SK-N-SH (cell line): ENCODE results near the gene FSD1. TPM values are rescaled to one million over a fixed set of nuclear protein-coding genes. Genes with fewer than 3 reads are reported as not detected.

Experiments used
- CTCF ChIA-PET: fragments of 300-600, 350-600 bp; formaldehyde crosslinking; extraction: SDS; loops from one replicate; lab custom pipeline; 2021; lab: Yijun Ruan, JAX
- POLR2A ChIA-PET: fragments of 350-600 bp; sonication (Branson Sonifier 250); formaldehyde crosslinking; extraction: SDS; loops from one replicate; lab custom pipeline; 2020; ENCODE audit warnings: antibody characterized with exemption, inconsistent platforms; lab: Yijun Ruan, JAX
- DNase-seq: peaks from one replicate; pipeline ENCODE4 v3.0.0; 2012
- H2AFZ ChIP-seq: fragments of 200-600 bp; sonication (generic); 2 replicates; pipeline ENCODE4 v1.8.1; 2016; ENCODE audit warnings: antibody characterized with exemption, mild to moderate bottlenecking, low read depth
- H3F3A ChIP-seq: fragments of 200-600 bp; sonication (generic); replicated peaks from 2 replicates; pipeline ENCODE3; 2016; ENCODE audit warnings: antibody characterized with exemption, mild to moderate bottlenecking; ENCODE audit not compliant: insufficient read depth
- H3K27ac ChIP-seq, 2 experiments: fragments of 200-500 bp in 1 of 2; fragments of 200-600 bp in 1 of 2; sonication (Bioruptor generic) in 1 of 2; sonication (generic), shearing (Covaris generic) in 1 of 2; 2 replicates each; pipeline versions ENCODE4 v1.5.1 to v1.6.1; 2014 to 2016; ENCODE audit warnings: low read depth in 2 of 2, inconsistent platforms in 1 of 2, low read length in 1 of 2, mild to moderate bottlenecking in 1 of 2, mixed read lengths in 1 of 2
- H3K27me3 ChIP-seq: fragments of 200-600 bp; sonication (generic), shearing (Covaris generic); 2 replicates; pipeline ENCODE4 v1.6.1; 2016; ENCODE audit warnings: mixed run types; ENCODE audit not compliant: insufficient read depth
- H3K36me3 ChIP-seq, 2 experiments: fragments of 200-500 bp in 1 of 2; fragments of 200-600 bp in 1 of 2; sonication (Bioruptor generic) in 1 of 2; sonication (generic) in 1 of 2; replicated peaks in 1 of 2; 2 replicates each; pipeline versions ENCODE3 to v1.5.1; 2014 to 2016; ENCODE audit warnings: low read length in 1 of 2, mild to moderate bottlenecking in 1 of 2; ENCODE audit not compliant: insufficient read depth in 2 of 2, control insufficient read depth in 1 of 2
- H3K4me1 ChIP-seq, 2 experiments: fragments of 200-500 bp in 1 of 2; fragments of 200-600 bp in 1 of 2; sonication (Bioruptor generic) in 1 of 2; sonication (generic), shearing (Covaris generic) in 1 of 2; 2 replicates each; pipeline versions ENCODE4 v1.5.1 to v1.6.1; 2014 to 2016; ENCODE audit warnings: low read depth in 1 of 2, low read length in 1 of 2, mixed run types in 1 of 2; ENCODE audit not compliant: insufficient read depth in 2 of 2, control insufficient read depth in 1 of 2
- H3K4me2 ChIP-seq: fragments of 200-600 bp; sonication (generic), shearing (Covaris generic); 2 replicates; pipeline ENCODE4 v1.6.1; 2017; ENCODE audit warnings: mixed run types
- H3K4me3 ChIP-seq, 2 experiments: fragments of 200-500 bp in 1 of 2; fragments of 200-600 bp in 1 of 2; sonication (Bioruptor generic) in 1 of 2; sonication (generic), shearing (Covaris generic) in 1 of 2; 2 replicates each; pipeline versions ENCODE4 v1.5.1 to v1.8.1; 2014 to 2016; ENCODE audit warnings: low read depth in 2 of 2, inconsistent platforms in 1 of 2, low read length in 1 of 2, mild to moderate bottlenecking in 1 of 2, mixed read lengths in 1 of 2, moderate library complexity in 1 of 2
- H3K79me2 ChIP-seq: fragments of 200-600 bp; sonication (generic); 2 replicates; pipeline ENCODE4 v1.8.1; 2017; ENCODE audit warnings: mild to moderate bottlenecking; ENCODE audit not compliant: insufficient read depth
- H3K9ac ChIP-seq: fragments of 200-600 bp; sonication (generic); 2 replicates; pipeline ENCODE4 v1.6.1; 2017; ENCODE audit warnings: mixed run types
- H3K9me2 ChIP-seq: fragments of 200-600 bp; sonication (generic); 2 replicates; pipeline ENCODE4 v1.6.1; 2017; ENCODE audit warnings: mixed run types
- H3K9me3 ChIP-seq: fragments of 200-600 bp; sonication (generic); 2 replicates; pipeline ENCODE4 v1.6.1; 2017; ENCODE audit warnings: mixed run types, mild to moderate bottlenecking, moderate library complexity
- H4K20me1 ChIP-seq: fragments of 200-600 bp; sonication (generic); 2 replicates; pipeline ENCODE4 v1.6.1; 2017; ENCODE audit warnings: mild to moderate bottlenecking, mixed run types; ENCODE audit not compliant: insufficient read depth
- CTCF ChIP-seq: fragments of 200-600 bp; sonication (generic); IDR thresholded peaks from 2 replicates; pipeline ENCODE4 v1.6.1; 2017; ENCODE audit warnings: antibody characterized with exemption, mild to moderate bottlenecking, moderate library complexity
- ELF1 ChIP-seq: IDR thresholded peaks from 2 replicates; pipeline ENCODE4 v1.4.0; 2012
- EP300 ChIP-seq, 2 experiments: IDR thresholded peaks; 2 replicates each; pipeline versions ENCODE4 v1.4.0 to v1.6.1; 2012; ENCODE audit warnings: borderline replicate concordance in 1 of 2, low read depth in 1 of 2, low read length in 1 of 2
- EZH2phosphoT487 ChIP-seq: fragments of 200-600 bp; sonication (generic); IDR thresholded peaks from 2 replicates; pipeline ENCODE4 v1.6.1; 2017; ENCODE audit warnings: low read depth, mixed run types, mild to moderate bottlenecking, antibody characterized with exemption, moderate library complexity, borderline replicate concordance
- FOXJ3 ChIP-seq: sonication (generic); formaldehyde crosslinking; IDR thresholded peaks from 2 replicates; pipeline ENCODE4 v1.5.1; 2020; ENCODE audit warnings: mild to moderate bottlenecking, missing genetic modification reagents
- MAX ChIP-seq: IDR thresholded peaks from 2 replicates; pipeline ENCODE4 v1.4.0; 2012; ENCODE audit warnings: low read depth
- MEF2A ChIP-seq: IDR thresholded peaks from 2 replicates; pipeline ENCODE4 v1.4.0; 2012; ENCODE audit warnings: low read depth, borderline replicate concordance
- MXI1 ChIP-seq: IDR thresholded peaks from 2 replicates; pipeline ENCODE4 v1.6.1; 2012; ENCODE audit warnings: mild to moderate bottlenecking, low read depth, low read length, improper control_type of control experiment
- NRF1 ChIP-seq: IDR thresholded peaks from 2 replicates; pipeline ENCODE4 v1.6.1; 2012; ENCODE audit warnings: low read depth, mild to moderate bottlenecking, low read length
- PBX3 ChIP-seq: IDR thresholded peaks from 2 replicates; pipeline ENCODE4; 2012
- RCOR1 ChIP-seq: fragments of 150-350 bp; IDR thresholded peaks from 2 replicates; pipeline ENCODE4 v1.6.1; 2017; ENCODE audit warnings: antibody characterized with exemption, low read length
- RFX5 ChIP-seq: IDR thresholded peaks from 2 replicates; pipeline ENCODE4 v1.6.1; 2012; ENCODE audit warnings: mild to moderate bottlenecking, improper control_type of control experiment, low read length
- RXRA ChIP-seq: IDR thresholded peaks from 2 replicates; pipeline ENCODE4 v1.4.0; 2012; ENCODE audit warnings: low read depth, mild to moderate bottlenecking, borderline replicate concordance
- SMC3 ChIP-seq: IDR thresholded peaks from 2 replicates; pipeline ENCODE4 v1.6.1; 2012; ENCODE audit warnings: low read depth, low read length, improper control_type of control experiment
- TAF1 ChIP-seq: IDR thresholded peaks from 2 replicates; pipeline ENCODE4 v1.6.1; 2012; ENCODE audit warnings: low read depth, mild to moderate bottlenecking, low read length, moderate library complexity, borderline replicate concordance
- YY1 ChIP-seq: IDR thresholded peaks from 2 replicates; pipeline ENCODE4 v1.4.0; 2012; ENCODE audit warnings: low read depth, mild to moderate bottlenecking
- ZBTB33 ChIP-seq: IDR thresholded peaks from 2 replicates; pipeline ENCODE4 v1.4.0; 2012; ENCODE audit warnings: low read depth, borderline replicate concordance
- WGBS: methylation state at CpG from one replicate; pipeline ENCODE4 v1.1.6; 2017; ENCODE audit warnings: low lambda C conversion rate; 5-methylcytosine and 5-hydroxymethylcytosine counted together
- polyA plus RNA-seq, 3 experiments: library from polyadenylated mRNA; depleted of rRNA; stranded (reverse); fragments of >200 nt; gene quantifications; 2 replicates each; pipeline ENCODE4 v1.2.3, GENCODE V29; 2012

The FSD1 gene
- polyA plus RNA-seq, 1 of the 3 experiments (the other 2 are of a cell fraction), result 49.0 TPM

GRCh38 chr19:4324228-4324627, 19.8 kb downstream of the FSD1 start:
- Histone ChIP-seq H3K27me3 (no peaks in the 10 kb centered on the region), H3K9ac (no peak overlapping the region), H3K9me3 (no peaks in the 10 kb centered on the region), H3K79me2 (peaks cover 7% of the 10 kb centered on the region; the same call in 1 of the 2 replicates), H4K20me1 (no peaks in the 10 kb centered on the region), H3F3A (peaks cover 6% of the 10 kb centered on the region), H3K4me1 (peaks cover 0 to 15% of the 10 kb centered on the region in 2 experiments; a peak in 2 of 4 replicates), H3K4me3 (no peak overlapping the region), H3K4me2 (no peak overlapping the region), H2AFZ (no peak overlapping the region), H3K9me2 (no peaks in the 10 kb centered on the region), H3K36me3 (no peaks in the 10 kb centered on the region), H3K27ac (no peak overlapping the region)
- ChIA-PET CTCF (no interaction called here), POLR2A (interaction anchor here (0.8 to 1.1 kb wide), 4 partner anchors 11 to 48 kb away, joined by 3 to 4 read pairs (median 4); no protein-coding TSS in a partner anchor)
- 97% methylated on average over 11 of the region's 12 CpGs for WGBS
- TF ChIP-seq RCOR1, result no peak
- no peak for TF ChIP-seq MAX
- no peak for TF ChIP-seq ELF1
- no peak for TF ChIP-seq MXI1
- DNase-seq, result no peak

- no peak overlapping the region for H3K9ac ChIP-seq
- H3K36me3 ChIP-seq, result no peaks in the 10 kb centered on the region
- no peaks in the 10 kb centered on the region for H3K27me3 ChIP-seq
- peaks cover 7% of the 10 kb centered on the region; the same call in 1 of the 2 replicates for H3K79me2 ChIP-seq
- H3K4me1 ChIP-seq, result peaks cover 0 to 16% of the 10 kb centered on the region in 2 experiments; a peak in 2 of 4 replicates
- TF ChIP-seq RXRA (no peak), EZH2phosphoT487 (no peak), NRF1 (no peak), EP300 (IDR thresholded peaks at IDR 0.05; ENCODE audit: borderline replicate concordance in 1 of 2, low read depth in 1 of 2, low read length in 1 of 2) (no peak), YY1 (no peak)
- TF ChIP-seq, all 33 proteins: peak for 0
- H3K4me3 ChIP-seq, result peak overlapping the region; percentile 54 to 83; a peak in 3 of 4 replicates
- peaks cover 6% of the 10 kb centered on the region for H3F3A ChIP-seq
- no peaks in the 10 kb centered on the region for H4K20me1 ChIP-seq
- no peak overlapping the region for H3K27ac ChIP-seq
- POLR2A ChIA-PET, result no interaction called here
- no peaks in the 10 kb centered on the region for H3K9me2 ChIP-seq
- CTCF ChIA-PET, result interaction anchor here (1.2 kb wide), 1 partner anchor 26 kb away, joined by 4 read pairs; no protein-coding TSS in a partner anchor
- H3K4me2 ChIP-seq, result peak overlapping the region; percentile 81
- 60% methylated on average over 13 of the region's 13 CpGs for WGBS
- no peaks in the 10 kb centered on the region for H3K9me3 ChIP-seq
- H2AFZ ChIP-seq, result peak overlapping the region; percentile 91; the same call in 1 of the 2 replicates
- peak; percentile 10 for DNase-seq
Measured at GRCh38 chr19:4326215-4326836, 21.9 kb downstream of the FSD1 start.

- Histone ChIP-seq H3K4me2 (peak overlapping the region; percentile 81), H3K79me2 (peaks cover 7% of the 10 kb centered on the region; the same call in 1 of the 2 replicates), H3K9me2 (no peaks in the 10 kb centered on the region), H3K4me1 (peaks cover 0 to 16% of the 10 kb centered on the region in 2 experiments; a peak in 2 of 4 replicates), H4K20me1 (no peaks in the 10 kb centered on the region), H3K36me3 (no peaks in the 10 kb centered on the region), H3K9ac (no peak overlapping the region), H3K27ac (peak overlapping the region in 1 of 2 experiments; percentile 67; a peak in 1 of 4 replicates), H2AFZ (peak overlapping the region; percentile 91), H3K4me3 (peak overlapping the region; percentile 54 to 83), H3K9me3 (no peaks in the 10 kb centered on the region), H3F3A (peaks cover 6% of the 10 kb centered on the region), H3K27me3 (no peaks in the 10 kb centered on the region)
- CTCF ChIA-PET, result interaction anchor here (1.2 kb wide), 1 partner anchor 26 kb away, joined by 4 read pairs; no protein-coding TSS in a partner anchor
- POLR2A ChIA-PET, result no interaction called here
- 16% methylated on average over 14 of the region's 33 CpGs for WGBS
- DNase-seq, result peak; percentile 75
- TF ChIP-seq PBX3 (no peak), CTCF (no peak), TAF1 (no peak), RXRA (no peak), SMC3 (no peak), ZBTB33 (no peak), RFX5 (no peak), MEF2A (no peak), FOXJ3 (CRISPR knock-in tag) (no peak)
Measured at GRCh38 chr19:4326837-4327251, 22.4 kb downstream of the FSD1 start.
